ENCODE results near the gene DFFA.

The DFFA gene, protein sequence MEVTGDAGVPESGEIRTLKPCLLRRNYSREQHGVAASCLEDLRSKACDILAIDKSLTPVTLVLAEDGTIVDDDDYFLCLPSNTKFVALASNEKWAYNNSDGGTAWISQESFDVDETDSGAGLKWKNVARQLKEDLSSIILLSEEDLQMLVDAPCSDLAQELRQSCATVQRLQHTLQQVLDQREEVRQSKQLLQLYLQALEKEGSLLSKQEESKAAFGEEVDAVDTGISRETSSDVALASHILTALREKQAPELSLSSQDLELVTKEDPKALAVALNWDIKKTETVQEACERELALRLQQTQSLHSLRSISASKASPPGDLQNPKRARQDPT

GRCh38 chr1:10472220-10473144, at the start of gene DFFA:
TSS of gene DFFA (minus strand) at chr1:10472529. CDS start at chr1:10472458, 71 bp downstream.
- DNase-seq (ENCODE audit: low spot score), result peak; percentile 98

GRCh38 chr1:10521537-10522157, 49.3 kb upstream of the DFFA start:
- no peak for DNase-seq (ENCODE audit: low spot score)

DNA sequence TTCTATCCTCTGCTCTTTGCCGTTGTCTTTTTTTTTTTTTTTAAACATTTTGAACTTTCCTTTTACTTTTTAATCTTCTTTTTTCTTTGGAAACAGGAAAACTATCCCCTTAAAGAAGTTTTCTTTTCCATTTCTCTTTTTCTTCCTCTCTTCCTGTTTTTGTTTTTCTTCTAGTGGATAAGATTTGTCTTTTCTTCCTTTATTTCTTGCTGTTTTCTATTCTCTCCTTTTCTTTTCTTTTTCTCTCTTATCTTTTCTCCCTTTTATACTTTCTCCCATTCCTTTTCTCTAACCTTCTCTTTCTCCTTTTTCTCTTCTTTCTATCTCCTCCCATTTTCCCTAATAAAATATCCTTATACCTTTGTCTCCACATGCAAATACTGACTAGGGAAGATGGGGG, 48.6 kb upstream of the DFFA start:
- no peak for DNase-seq (ENCODE audit: low spot score)

- no peak for DNase-seq (ENCODE audit: low spot score)
Measured at GRCh38 chr1:10520497-10520896, 48.2 kb upstream of the DFFA start.

- DNase-seq (ENCODE audit: low spot score), result no peak
Measured at GRCh38 chr1:10519016-10519417, 46.7 kb upstream of the DFFA start.

- no peak for DNase-seq (ENCODE audit: low spot score)
Measured at GRCh38 chr1:10517677-10517982, 45.3 kb upstream of the DFFA start.

- DNase-seq (ENCODE audit: low spot score), result no peak
Measured at GRCh38 chr1:10516925-10517676, 44.8 kb upstream of the DFFA start.

DNA sequence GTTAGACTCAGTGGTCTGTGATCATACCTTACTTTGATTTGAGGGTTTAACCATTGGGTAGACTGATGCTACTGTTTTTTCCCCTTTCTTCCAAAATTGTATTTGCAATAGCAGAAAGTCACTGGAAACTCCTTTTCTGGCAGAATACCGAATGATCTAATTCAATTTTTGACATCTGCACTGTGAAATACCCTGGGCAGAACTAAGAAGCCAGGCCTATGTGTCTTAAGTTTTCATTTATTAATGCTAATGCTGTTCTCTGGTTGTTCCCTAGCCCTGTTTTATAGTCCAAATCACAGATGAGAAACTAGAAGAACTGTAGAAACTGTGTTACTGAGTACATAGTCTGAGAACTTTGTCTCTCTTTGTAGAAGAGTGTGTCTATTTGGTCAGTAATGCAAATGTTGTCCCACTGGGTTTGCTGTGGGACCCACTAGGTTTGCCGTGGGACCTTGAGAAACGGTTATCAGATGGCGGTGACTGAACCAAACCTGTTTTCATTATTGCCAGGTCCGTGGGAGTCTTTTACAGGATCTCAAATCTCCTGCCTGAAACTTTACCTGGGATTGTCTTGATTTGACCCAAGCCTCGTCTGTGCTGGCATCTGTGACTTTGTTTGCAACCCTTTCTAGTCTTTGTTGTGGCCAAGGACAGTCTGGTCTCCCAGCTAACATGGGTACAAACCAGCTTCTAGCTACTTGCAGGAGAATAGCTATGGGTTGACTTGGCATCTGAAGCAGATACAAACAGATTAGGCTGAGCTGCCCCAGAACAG, 43.8 kb upstream of the DFFA start:
- no peak for DNase-seq (ENCODE audit: low spot score)

DNA sequence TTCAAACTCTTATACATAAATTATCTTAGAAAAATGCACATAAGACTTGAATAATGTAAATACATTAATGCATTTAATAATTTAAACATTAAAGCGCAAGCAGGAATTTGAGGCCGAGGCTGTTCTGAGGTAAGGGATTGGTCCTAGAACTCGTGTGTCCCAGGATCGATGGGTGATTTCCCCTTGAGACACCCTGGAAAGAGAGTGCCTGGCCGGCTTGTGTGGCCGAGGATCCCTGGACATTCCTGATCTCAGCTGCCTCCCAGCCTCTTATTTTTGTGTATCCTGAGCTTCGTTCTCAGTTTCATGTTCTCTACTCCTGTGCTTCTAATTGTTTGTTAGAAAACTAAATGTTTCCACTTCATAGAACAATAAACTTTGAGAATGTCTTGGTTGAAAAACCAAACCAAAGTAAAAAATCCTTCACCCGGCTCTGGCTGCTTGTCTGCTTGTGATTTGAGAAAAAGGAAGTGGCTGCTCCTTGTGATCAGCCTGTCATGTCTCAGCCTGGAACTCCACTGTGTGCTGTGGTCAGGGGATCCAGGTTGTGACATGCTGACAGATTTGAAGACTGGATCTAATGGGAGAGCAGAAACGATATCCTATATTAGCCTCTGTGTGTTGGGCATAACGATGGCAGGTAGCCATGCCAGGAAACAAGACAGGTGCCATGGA, 43.1 kb upstream of the DFFA start:
- DNase-seq (ENCODE audit: low spot score), result no peak

DNA sequence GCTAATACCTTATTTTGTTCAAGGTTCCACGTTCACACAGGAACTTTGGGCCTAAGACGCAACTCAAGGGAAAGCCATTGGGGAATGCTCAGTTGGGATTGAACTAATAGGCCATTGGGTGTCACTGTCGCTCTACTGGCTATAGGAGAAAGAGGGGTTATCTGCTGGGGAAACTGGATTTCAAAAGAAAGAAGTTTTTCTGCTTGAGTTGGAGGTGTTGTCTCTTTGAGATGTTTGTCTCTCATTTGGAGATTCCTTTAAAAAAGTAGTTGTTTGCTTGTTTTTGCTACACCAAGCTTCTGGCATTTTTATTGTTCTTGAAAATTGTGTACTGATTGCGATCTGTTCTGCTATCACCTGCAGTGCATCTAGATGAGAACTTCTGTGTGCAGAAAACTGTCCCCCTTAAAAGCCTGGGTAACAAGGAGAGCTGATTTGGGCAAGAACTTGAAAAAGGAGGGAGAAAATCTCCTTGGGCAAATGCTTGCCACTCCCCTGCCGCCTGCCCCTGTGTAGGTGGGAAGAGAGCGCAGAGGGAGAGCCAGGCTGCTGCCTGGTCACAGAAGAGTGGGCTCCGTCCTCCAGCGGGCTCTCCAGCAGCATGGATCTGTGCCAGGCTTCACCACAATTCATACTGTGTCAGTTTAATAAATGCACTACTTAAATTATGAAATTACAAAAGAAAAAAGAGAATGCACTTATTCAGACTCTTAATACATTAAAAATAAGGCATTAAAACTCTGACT, 42.3 kb upstream of the DFFA start:
- DNase-seq (ENCODE audit: low spot score), result peak; percentile 56

DNA sequence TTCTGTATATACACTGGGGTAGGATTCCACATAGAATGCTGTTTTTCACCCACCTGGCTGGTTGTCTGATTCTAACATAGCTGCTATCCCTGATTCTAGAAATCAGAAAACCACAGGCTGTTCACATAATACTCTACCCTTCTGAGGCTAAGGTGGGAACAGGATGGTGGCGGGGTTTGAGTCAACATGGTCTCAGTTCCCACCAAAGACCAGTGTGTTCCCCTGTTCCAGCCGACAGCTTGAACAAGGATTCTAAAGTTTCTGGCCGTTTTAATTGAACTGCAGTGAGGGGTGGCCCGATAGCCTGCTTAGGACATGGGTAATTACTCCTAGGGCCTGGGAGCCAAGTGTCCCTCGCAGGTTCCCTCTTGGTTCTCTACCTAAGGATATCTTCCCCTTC, 40.9 kb upstream of the DFFA start:
- DNase-seq (ENCODE audit: low spot score), result no peak

GRCh38 chr1:10511494-10511885, 39.2 kb upstream of the DFFA start:
- DNase-seq (ENCODE audit: low spot score), result no peak

- no peak for DNase-seq (ENCODE audit: low spot score)
Measured at GRCh38 chr1:10510520-10511493, 38.5 kb upstream of the DFFA start.

GRCh38 chr1:10509809-10510509, 37.6 kb upstream of the DFFA start:
- no peak for DNase-seq (ENCODE audit: low spot score)

GRCh38 chr1:10508511-10508951, 36.2 kb upstream of the DFFA start:
- no peak for DNase-seq (ENCODE audit: low spot score)

DNA sequence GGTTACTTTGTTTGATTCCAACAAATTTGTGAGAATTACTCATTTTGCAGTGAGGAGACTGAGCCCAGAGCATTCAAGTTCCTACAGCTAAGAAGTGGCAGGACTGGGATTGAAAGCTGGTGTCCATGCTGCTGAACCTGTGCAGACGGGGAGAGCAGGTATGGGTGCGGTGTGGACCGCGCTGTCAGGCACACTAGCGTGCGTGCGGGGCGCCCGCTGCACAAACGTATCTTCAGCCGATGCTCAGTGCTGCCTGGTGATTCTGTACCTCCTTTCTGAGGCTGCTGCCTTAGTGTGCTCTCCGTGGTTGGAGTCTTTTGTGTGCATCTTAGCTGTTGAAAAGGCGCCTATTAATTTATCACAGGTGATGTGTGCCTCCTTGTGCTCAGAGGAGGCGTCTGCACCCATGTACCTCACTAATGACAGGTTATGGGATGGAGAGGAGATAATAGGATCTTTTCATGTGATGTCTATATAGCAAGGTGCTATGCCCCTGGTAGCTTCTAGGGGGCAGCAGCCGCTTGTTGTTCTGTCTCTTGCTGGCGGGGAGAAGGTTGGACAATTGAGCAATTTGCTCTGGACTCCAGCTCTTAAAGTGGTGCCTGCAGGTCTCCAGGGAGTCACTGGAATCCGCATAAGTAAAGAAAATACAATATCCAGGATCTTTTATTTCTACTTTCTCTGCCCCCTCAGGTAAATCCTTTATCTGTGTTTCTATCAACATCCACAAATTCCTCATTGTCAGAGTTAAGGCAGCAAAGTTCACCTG, 35.0 kb upstream of the DFFA start:
- peak; percentile 85 for DNase-seq (ENCODE audit: low spot score)

GRCh38 chr1:10506677-10507047, 34.3 kb upstream of the DFFA start:
- DNase-seq (ENCODE audit: low spot score), result no peak

Data from cerebellar cortex (tissue), 1 donor.